OCI-LY3 (cell line): ENCODE data around the gene MCCC2.

Experiments
- H2AFZ ChIP-seq: fragments of 200-600, 300-600 bp; shearing (Covaris generic); 2 replicates; pipeline ENCODE4 v1.6.0; 2014; ENCODE audit warnings: antibody characterized with exemption, low read depth, low read length
- H3K27ac ChIP-seq: fragments of 200-600, 300-600 bp; sonication (generic); 2 replicates; pipeline ENCODE4 v1.5.1; 2014; ENCODE audit warnings: mild to moderate bottlenecking, low read length, moderate library complexity, mixed read lengths
- H3K27me3 ChIP-seq: fragments of 200-600, 300-600 bp; sonication (generic); 2 replicates; pipeline ENCODE4 v1.6.1; 2014; ENCODE audit warnings: low read depth, low read length, mixed read lengths
- H3K36me3 ChIP-seq: fragments of 200-600, 300-600 bp; sonication (generic); replicated peaks from 2 replicates; pipeline ENCODE3; 2014; ENCODE audit warnings: low read depth, low read length, mixed read lengths
- H3K4me1 ChIP-seq: fragments of 300-600, 200-600 bp; sonication (generic); 2 replicates; pipeline ENCODE4 v1.6.1; 2014; ENCODE audit warnings: low read length, mixed read lengths
- H3K4me2 ChIP-seq: fragments of 200-600, 300-600 bp; sonication (generic); 2 replicates; pipeline ENCODE4 v1.6.1; 2014; ENCODE audit warnings: low read length, mixed read lengths
- H3K4me3 ChIP-seq: fragments of 300-600, 200-600 bp; sonication (generic); 2 replicates; pipeline ENCODE4 v1.5.1; 2014; ENCODE audit warnings: antibody characterized with exemption, mild to moderate bottlenecking, low read length, moderate library complexity
- H3K79me2 ChIP-seq: fragments of 300-600, 200-600 bp; shearing (Covaris generic); 2 replicates; pipeline ENCODE4 v1.6.1; 2014; ENCODE audit warnings: mild to moderate bottlenecking, low read length, mixed read lengths
- H3K9ac ChIP-seq: fragments of 300-600, 200-600 bp; shearing (Covaris generic); 2 replicates; pipeline ENCODE4 v1.6.0; 2014; ENCODE audit warnings: mild to moderate bottlenecking, low read length, moderate library complexity
- H3K9me3 ChIP-seq: fragments of 200-600, 300-600 bp; shearing (Covaris generic); 2 replicates; pipeline ENCODE4 v1.6.1; 2014; ENCODE audit warnings: low read length, mixed read lengths; ENCODE audit not compliant: insufficient read depth
- H4K20me1 ChIP-seq: fragments of 200-600, 300-600 bp; sonication (generic); 2 replicates; pipeline ENCODE4 v1.6.1; 2016; ENCODE audit warnings: low read length, mixed read lengths; ENCODE audit not compliant: insufficient read depth
- EZH2phosphoT487 ChIP-seq: fragments of 200-600 bp; shearing (Covaris generic); IDR thresholded peaks from 2 replicates; pipeline ENCODE4 v1.6.1; 2018; ENCODE audit warnings: antibody characterized with exemption, mixed run types, low read depth
- TF ChIP-seq, protein P1 (sequence below): fragments of 200-600, 300-600 bp; sonication (generic); IDR thresholded peaks from 2 replicates; pipeline ENCODE4 v1.5.1; 2014; ENCODE audit warnings: antibody characterized with exemption, low read length, low read depth

Gene MCCC2

GRCh38 chr5:71621268-71621667 is 34.1 kb downstream of the MCCC2 start:
- Histone ChIP-seq H3K27me3 (no peaks in the 10 kb centered on the region), H2AFZ (no peak overlapping the region), H3K79me2 (peaks cover 66% of the 10 kb centered on the region), H3K9ac (no peak overlapping the region), H3K4me1 (no peaks in the 10 kb centered on the region; the same call in 1 of the 2 replicates), H3K4me2 (no peak overlapping the region), H3K27ac (no peak overlapping the region), H3K36me3 (peaks cover 14% of the 10 kb centered on the region), H4K20me1 (0 out of 2 replicates have a peak, but pooled peaks cover under 1% of the 10 kb centered on the region), H3K9me3 (no peaks in the 10 kb centered on the region), H3K4me3 (no peak overlapping the region)
- TF ChIP-seq, protein P1, sequence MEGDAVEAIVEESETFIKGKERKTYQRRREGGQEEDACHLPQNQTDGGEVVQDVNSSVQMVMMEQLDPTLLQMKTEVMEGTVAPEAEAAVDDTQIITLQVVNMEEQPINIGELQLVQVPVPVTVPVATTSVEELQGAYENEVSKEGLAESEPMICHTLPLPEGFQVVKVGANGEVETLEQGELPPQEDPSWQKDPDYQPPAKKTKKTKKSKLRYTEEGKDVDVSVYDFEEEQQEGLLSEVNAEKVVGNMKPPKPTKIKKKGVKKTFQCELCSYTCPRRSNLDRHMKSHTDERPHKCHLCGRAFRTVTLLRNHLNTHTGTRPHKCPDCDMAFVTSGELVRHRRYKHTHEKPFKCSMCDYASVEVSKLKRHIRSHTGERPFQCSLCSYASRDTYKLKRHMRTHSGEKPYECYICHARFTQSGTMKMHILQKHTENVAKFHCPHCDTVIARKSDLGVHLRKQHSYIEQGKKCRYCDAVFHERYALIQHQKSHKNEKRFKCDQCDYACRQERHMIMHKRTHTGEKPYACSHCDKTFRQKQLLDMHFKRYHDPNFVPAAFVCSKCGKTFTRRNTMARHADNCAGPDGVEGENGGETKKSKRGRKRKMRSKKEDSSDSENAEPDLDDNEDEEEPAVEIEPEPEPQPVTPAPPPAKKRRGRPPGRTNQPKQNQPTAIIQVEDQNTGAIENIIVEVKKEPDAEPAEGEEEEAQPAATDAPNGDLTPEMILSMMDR: no peak
- no peak for TF ChIP-seq EZH2phosphoT487

DNA sequence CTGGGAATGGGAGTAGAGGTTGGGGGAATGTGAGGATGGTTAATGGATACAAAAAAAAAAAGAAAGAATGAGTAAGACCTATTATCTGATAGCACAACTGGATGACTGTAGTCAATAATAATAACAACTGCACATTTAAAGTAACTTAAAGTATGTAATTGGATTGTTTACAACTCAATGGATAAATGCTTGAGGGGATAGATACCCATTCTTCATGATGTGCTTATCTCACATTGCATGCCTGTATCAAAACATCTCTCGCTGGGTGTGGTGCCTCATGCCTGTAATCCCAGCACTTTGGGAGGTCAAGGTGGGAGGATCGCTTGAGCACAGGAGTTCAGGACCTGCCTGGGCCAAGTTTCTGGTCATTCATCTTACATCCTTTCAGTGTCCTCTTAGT is 34.6 kb downstream of the MCCC2 start:
- TF ChIP-seq EZH2phosphoT487: no peak
- TF ChIP-seq, protein P1: no peak
- no peak overlapping the region for H3K4me3 ChIP-seq
- H3K4me2 ChIP-seq: no peak overlapping the region
- no peaks in the 10 kb centered on the region for H3K27me3 ChIP-seq
- no peak overlapping the region for H3K9ac ChIP-seq
- no peaks in the 10 kb centered on the region for H3K9me3 ChIP-seq
- H3K27ac ChIP-seq: no peak overlapping the region
- no peak overlapping the region for H2AFZ ChIP-seq
- peaks cover 65% of the 10 kb centered on the region for H3K79me2 ChIP-seq
- peaks cover 17% of the 10 kb centered on the region for H3K36me3 ChIP-seq
- H4K20me1 ChIP-seq: 0 out of 2 replicates have a peak, but pooled peaks cover 3% of the 10 kb centered on the region
- no peaks in the 10 kb centered on the region; the same call in 1 of the 2 replicates for H3K4me1 ChIP-seq

- H3K36me3 ChIP-seq: peaks cover 25% of the 10 kb centered on the region
- H2AFZ ChIP-seq: no peak overlapping the region
- H3K27me3 ChIP-seq: no peaks in the 10 kb centered on the region
- no peak overlapping the region for H3K4me3 ChIP-seq
- H3K4me1 ChIP-seq: no peaks in the 10 kb centered on the region; the same call in 1 of the 2 replicates
- no peak for TF ChIP-seq EZH2phosphoT487
- TF ChIP-seq, protein P1: no peak
- H3K9me3 ChIP-seq: no peaks in the 10 kb centered on the region
- no peak overlapping the region for H3K27ac ChIP-seq
- no peak overlapping the region for H3K4me2 ChIP-seq
- 0 out of 2 replicates have a peak, but pooled peaks cover 3% of the 10 kb centered on the region for H4K20me1 ChIP-seq
- no peak overlapping the region for H3K9ac ChIP-seq
- peaks cover 64% of the 10 kb centered on the region for H3K79me2 ChIP-seq
Observed at GRCh38 chr5:71623221-71623794, 36.2 kb downstream of the MCCC2 start.

- no peak overlapping the region for H3K27ac ChIP-seq
- H3K9me3 ChIP-seq: no peaks in the 10 kb centered on the region
- H3K27me3 ChIP-seq: no peaks in the 10 kb centered on the region
- peaks cover 52% of the 10 kb centered on the region for H3K79me2 ChIP-seq
- H3K4me2 ChIP-seq: no peak overlapping the region
- H3K36me3 ChIP-seq: peaks cover 24% of the 10 kb centered on the region
- 0 out of 2 replicates have a peak, but pooled peaks cover 3% of the 10 kb centered on the region for H4K20me1 ChIP-seq
- TF ChIP-seq, protein P1: no peak
- TF ChIP-seq EZH2phosphoT487: no peak
- peaks cover 14% of the 10 kb centered on the region for H3K4me1 ChIP-seq
- H3K9ac ChIP-seq: no peak overlapping the region
- no peak overlapping the region for H2AFZ ChIP-seq
- H3K4me3 ChIP-seq: no peak overlapping the region
Observed at GRCh38 chr5:71629950-71630349, 42.8 kb downstream of the MCCC2 start.
